DOHH2 (cell line): Measurements from ENCODE around the gene MRPS2.

ENCODE experiments used
- EZH2phosphoT487 ChIP-seq: fragments of 200-600 bp; sonication (generic); IDR thresholded peaks from 2 replicates; pipeline ENCODE4 v1.6.1; 2017; ENCODE audit warnings: borderline replicate concordance, mild to moderate bottlenecking, antibody characterized with exemption, low read length, moderate library complexity, mixed read lengths
- TF ChIP-seq, protein P1 (sequence below): fragments of 200-600 bp; sonication (generic); IDR thresholded peaks from one replicate; pipeline ENCODE4 v1.5.1; 2014; ENCODE audit warnings: antibody characterized with exemption, mild to moderate bottlenecking, low read depth, low read length; ENCODE audit not compliant: poor library complexity, severe bottlenecking

DNA sequence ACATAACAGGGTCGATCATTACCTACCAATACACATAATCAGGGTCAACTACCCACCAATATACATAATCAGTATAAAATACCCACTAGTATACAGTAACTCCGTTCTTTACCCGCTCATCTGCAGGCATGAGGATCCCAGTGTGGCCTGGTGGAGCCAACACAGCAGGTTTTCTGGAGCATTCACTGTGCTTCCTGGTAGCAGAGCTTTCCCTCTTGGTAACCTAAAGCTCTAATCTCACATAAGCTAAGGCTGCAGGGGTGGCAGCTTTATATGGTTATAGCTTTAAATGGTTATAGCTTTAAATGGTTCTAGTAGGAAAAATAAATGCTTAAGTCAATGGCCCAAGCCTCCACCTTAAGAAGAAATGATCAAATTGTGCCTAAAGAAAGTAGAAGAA lies 32.6 kb downstream of the MRPS2 start:
- TF ChIP-seq, protein P1, sequence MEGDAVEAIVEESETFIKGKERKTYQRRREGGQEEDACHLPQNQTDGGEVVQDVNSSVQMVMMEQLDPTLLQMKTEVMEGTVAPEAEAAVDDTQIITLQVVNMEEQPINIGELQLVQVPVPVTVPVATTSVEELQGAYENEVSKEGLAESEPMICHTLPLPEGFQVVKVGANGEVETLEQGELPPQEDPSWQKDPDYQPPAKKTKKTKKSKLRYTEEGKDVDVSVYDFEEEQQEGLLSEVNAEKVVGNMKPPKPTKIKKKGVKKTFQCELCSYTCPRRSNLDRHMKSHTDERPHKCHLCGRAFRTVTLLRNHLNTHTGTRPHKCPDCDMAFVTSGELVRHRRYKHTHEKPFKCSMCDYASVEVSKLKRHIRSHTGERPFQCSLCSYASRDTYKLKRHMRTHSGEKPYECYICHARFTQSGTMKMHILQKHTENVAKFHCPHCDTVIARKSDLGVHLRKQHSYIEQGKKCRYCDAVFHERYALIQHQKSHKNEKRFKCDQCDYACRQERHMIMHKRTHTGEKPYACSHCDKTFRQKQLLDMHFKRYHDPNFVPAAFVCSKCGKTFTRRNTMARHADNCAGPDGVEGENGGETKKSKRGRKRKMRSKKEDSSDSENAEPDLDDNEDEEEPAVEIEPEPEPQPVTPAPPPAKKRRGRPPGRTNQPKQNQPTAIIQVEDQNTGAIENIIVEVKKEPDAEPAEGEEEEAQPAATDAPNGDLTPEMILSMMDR: no peak
- TF ChIP-seq EZH2phosphoT487: no peak
